Spleen (tissue), 11 donors: ENCODE measurements around the gene ATG7. TPM values are rescaled to one million over a fixed set of nuclear protein-coding genes. Genes with fewer than 3 reads are reported as not detected.
"Not testable (repeated sequence)": the region's sequence is repeated elsewhere in the genome, so short reads cannot be mapped to it uniquely, and the experiment has no call there.

Source experiments
- DNase-seq: peaks from one replicate; pipeline ENCODE4 v3.0.0-alpha.2; 2020
- H3K27ac ChIP-seq, 8 donors: fragments of 200-600 bp; sonication (generic) in 7 of 8; 1 replicate in 4 of 8; 2 replicates in 4 of 8; pipeline versions ENCODE4 v1.5.0 to v1.8.0; 2016 to 2021; ENCODE audit warnings: inconsistent platforms in 4 of 8, mild to moderate bottlenecking in 4 of 8, moderate library complexity in 1 of 8
- H3K27me3 ChIP-seq, 7 donors: fragments of 200-600 bp; sonication (generic) in 6 of 7; replicated peaks in 1 of 7; 1 replicate in 4 of 7; 2 replicates in 3 of 7; pipeline versions ENCODE4 v1.5.0 to v1.8.0; 2016 to 2021; ENCODE audit warnings: inconsistent platforms in 3 of 7, mild to moderate bottlenecking in 1 of 7
- H3K36me3 ChIP-seq, 6 donors: fragments of 200-600 bp; sonication (generic) in 5 of 6; 1 replicate in 4 of 6; 2 replicates in 2 of 6; pipeline versions ENCODE4 v1.5.0 to v1.8.0; 2016 to 2021; ENCODE audit warnings: inconsistent platforms in 2 of 6
- H3K4me1 ChIP-seq, 6 donors: fragments of 200-600 bp; sonication (generic) in 5 of 6; 1 replicate in 3 of 6; 2 replicates in 3 of 6; pipeline versions ENCODE4 v1.5.0 to v1.8.0; 2016 to 2021; ENCODE audit warnings: inconsistent platforms in 3 of 6
- H3K4me3 ChIP-seq, 8 donors: fragments of 200-600 bp; sonication (generic) in 7 of 8; 1 replicate in 4 of 8; 2 replicates in 4 of 8; pipeline versions ENCODE4 v1.5.0 to v1.8.0; 2016 to 2021; ENCODE audit warnings: inconsistent platforms in 4 of 8, mild to moderate bottlenecking in 4 of 8, moderate library complexity in 2 of 8
- H3K9me3 ChIP-seq, 8 donors: fragments of 200-600 bp; sonication (generic) in 7 of 8; 1 replicate in 4 of 8; 2 replicates in 4 of 8; pipeline versions ENCODE4 v1.5.0 to v1.8.0; 2016 to 2021; ENCODE audit warnings: inconsistent platforms in 4 of 8
- POLR2A ChIP-seq, 3 donors: fragments of 450-650 bp; IDR thresholded peaks; one replicate each; pipeline ENCODE4 v1.5.1; 2017; ENCODE audit warnings: antibody characterized with exemption in 3 of 3, mild to moderate bottlenecking in 1 of 3
- POLR2AphosphoS5 ChIP-seq, 3 donors: sonication (generic); formaldehyde crosslinking; IDR thresholded peaks; one replicate each; pipeline ENCODE4 v1.5.1; 2017; ENCODE audit warnings: antibody characterized with exemption in 3 of 3
- WGBS, 5 donors: extraction: QIAGEN DNeasy Blood & Tissue Kit in 3 of 5; methylation state at CpG; one replicate each; pipeline versions ENCODE4 v1.1.5 to v1.1.7; 2013 to 2018; 5-methylcytosine and 5-hydroxymethylcytosine counted together
- intact Hi-C: fragments of 100-400 bp; cut with DNase I; formaldehyde crosslinking; loops from one replicate; pipeline ENCODE4 v1.15.0; 2023; ENCODE audit warnings: low total_unique reads
- polyA plus RNA-seq, 3 donors: library from polyadenylated mRNA; stranded (reverse); fragments of 200-250 nt; gene quantifications; one replicate each; pipeline ENCODE4 v1.2.1, GENCODE V29; 2013
- total RNA-seq, 7 donors: library from RNA; depleted of rRNA in 3 of 7; stranded (reverse); fragments of >200 nt in 3 of 7; fragmentation: NEBNext Ultra II Directional in 4 of 7; extraction: Animal tissue kit (Norgen Biotek cat#: 25700) in 4 of 7; gene quantifications; one replicate each; pipeline versions ENCODE4 v1.1.0 to v1.2.1, GENCODE V29; 2016 to 2021
- TF ChIP-seq, protein P1 (sequence below), 11 experiments: fragments of 200-600 bp in 7 of 11; fragments of 450-650 bp in 4 of 11; sonication (generic) in 4 of 11; IDR thresholded peaks in 8 of 11; conservative IDR thresholded peaks in 3 of 11; 1 replicate in 7 of 11; 2 replicates in 4 of 11; pipeline versions ENCODE4 v1.4.0 to v1.8.0; 2016 to 2021; ENCODE audit warnings: antibody characterized with exemption in 11 of 11, inconsistent platforms in 4 of 11, mild to moderate bottlenecking in 1 of 11
- donor health status: healthy with polysubstance abuse.
- donor health status: DM: no; HTN: no; CAD: no; lungs with moderate emphysema.
- donor health status: DM: no; HTN: no; CAD: no.
- donor health status: Bipolar disorder and iron deficiency.
- donor health status: healthy.
- donor health status: DM: no; HTN: no; CAD: no.
- donor health status: DM: yes; HTN: yes; CAD: no.

The ATG7 gene
- total and polyA plus RNA-seq, 10 donors: 7.5 to 114 (median 77.1) TPM

DNA sequence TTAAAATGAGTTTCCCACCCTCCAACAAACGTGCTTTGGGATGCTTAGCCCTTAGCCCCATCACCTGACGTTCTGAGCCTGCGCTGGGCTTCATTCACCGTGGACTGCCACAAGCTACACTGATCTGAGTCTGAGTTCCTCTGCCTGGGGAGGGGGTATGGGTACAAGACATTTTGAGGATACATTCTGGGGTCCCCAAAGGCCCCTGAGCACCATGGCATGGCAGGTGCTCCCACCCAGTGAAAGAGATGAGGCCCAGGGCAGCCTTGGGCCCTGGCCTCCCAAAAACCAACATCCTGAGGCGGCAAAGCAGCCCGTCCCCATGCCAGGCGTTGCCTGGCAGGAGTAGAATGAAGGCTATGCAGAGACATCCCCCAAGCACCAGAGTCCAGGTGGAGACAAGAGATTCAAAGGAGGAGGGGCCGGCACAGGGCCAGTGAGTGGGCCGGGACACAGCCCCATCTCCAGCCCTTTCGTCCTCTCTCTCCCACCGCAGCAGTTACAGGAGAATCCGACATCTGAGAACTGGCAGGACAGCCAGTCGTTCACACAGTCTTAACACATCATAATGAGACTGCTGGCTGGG lies 297.1 kb downstream of the ATG7 start:
- H3K27ac ChIP-seq: peak overlapping the region in 5 of 8 donors; percentile 43 to 70 (median 47)
- TF ChIP-seq POLR2A (IDR thresholded peaks at IDR 0.05): no peak
- peak in 1 of 3 donors; percentile 5 for TF ChIP-seq POLR2AphosphoS5 (IDR thresholded peaks at IDR 0.05)
- TF ChIP-seq, protein P1, sequence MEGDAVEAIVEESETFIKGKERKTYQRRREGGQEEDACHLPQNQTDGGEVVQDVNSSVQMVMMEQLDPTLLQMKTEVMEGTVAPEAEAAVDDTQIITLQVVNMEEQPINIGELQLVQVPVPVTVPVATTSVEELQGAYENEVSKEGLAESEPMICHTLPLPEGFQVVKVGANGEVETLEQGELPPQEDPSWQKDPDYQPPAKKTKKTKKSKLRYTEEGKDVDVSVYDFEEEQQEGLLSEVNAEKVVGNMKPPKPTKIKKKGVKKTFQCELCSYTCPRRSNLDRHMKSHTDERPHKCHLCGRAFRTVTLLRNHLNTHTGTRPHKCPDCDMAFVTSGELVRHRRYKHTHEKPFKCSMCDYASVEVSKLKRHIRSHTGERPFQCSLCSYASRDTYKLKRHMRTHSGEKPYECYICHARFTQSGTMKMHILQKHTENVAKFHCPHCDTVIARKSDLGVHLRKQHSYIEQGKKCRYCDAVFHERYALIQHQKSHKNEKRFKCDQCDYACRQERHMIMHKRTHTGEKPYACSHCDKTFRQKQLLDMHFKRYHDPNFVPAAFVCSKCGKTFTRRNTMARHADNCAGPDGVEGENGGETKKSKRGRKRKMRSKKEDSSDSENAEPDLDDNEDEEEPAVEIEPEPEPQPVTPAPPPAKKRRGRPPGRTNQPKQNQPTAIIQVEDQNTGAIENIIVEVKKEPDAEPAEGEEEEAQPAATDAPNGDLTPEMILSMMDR (IDR thresholded peaks at IDR 0.05 in 8 of 11, conservative IDR thresholded peaks at IDR 0.05 in 3 of 11): no peak
- H3K36me3 ChIP-seq: peaks cover 0 to 75% (median 20%) of the 10 kb centered on the region in 6 donors
- intact Hi-C loops: no loop called here
- DNase-seq: no peak
- no peaks in the 10 kb centered on the region for H3K27me3 ChIP-seq
- WGBS, 5 donors: 82 to 95% (median 89%) methylated on average over 12 to 13 of the region's 13 CpGs
- H3K4me1 ChIP-seq: peaks cover 0 to 40% (median 25%) of the 10 kb centered on the region in 6 donors
- no peaks in the 10 kb centered on the region for H3K9me3 ChIP-seq
- no peak overlapping the region for H3K4me3 ChIP-seq

DNA sequence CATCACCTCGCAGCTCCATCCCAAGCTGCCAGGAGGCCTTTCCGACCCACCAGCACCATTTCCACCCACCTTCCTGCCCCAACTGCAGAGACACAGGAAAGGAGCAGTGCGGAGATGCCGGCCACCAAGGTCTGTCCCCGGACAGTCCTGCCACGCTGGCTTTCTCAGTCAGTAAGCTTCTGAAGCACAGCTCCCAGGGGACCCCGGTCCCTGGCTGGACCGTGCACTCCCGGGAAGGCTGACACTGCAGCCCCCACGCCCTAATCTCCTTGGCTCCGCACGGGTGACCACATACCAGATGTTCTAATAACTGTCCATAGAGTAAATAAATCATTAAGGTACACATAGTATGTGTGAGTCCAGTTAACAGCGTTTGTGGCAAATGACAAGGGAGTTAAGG lies 298.1 kb downstream of the ATG7 start:
- Histone ChIP-seq H3K27ac (peak overlapping the region in 6 of 8 donors; percentile 12 to 70 (median 40)), H3K36me3 (peaks cover 0 to 75% (median 15%) of the 10 kb centered on the region in 6 donors), H3K27me3 (no peaks in the 10 kb centered on the region), H3K4me3 (no peak overlapping the region), H3K9me3 (no peaks in the 10 kb centered on the region), H3K4me1 (peaks cover 0 to 41% (median 26%) of the 10 kb centered on the region in 6 donors)
- DNase-seq: no peak
- 64 to 93% (median 79%) methylated on average over 11 to 13 of the region's 13 CpGs for WGBS, 5 donors
- intact Hi-C loops: no loop called here
- TF ChIP-seq POLR2A (IDR thresholded peaks at IDR 0.05) (no peak), POLR2AphosphoS5 (IDR thresholded peaks at IDR 0.05) (peak in 1 of 3 donors; percentile 40)

DNA sequence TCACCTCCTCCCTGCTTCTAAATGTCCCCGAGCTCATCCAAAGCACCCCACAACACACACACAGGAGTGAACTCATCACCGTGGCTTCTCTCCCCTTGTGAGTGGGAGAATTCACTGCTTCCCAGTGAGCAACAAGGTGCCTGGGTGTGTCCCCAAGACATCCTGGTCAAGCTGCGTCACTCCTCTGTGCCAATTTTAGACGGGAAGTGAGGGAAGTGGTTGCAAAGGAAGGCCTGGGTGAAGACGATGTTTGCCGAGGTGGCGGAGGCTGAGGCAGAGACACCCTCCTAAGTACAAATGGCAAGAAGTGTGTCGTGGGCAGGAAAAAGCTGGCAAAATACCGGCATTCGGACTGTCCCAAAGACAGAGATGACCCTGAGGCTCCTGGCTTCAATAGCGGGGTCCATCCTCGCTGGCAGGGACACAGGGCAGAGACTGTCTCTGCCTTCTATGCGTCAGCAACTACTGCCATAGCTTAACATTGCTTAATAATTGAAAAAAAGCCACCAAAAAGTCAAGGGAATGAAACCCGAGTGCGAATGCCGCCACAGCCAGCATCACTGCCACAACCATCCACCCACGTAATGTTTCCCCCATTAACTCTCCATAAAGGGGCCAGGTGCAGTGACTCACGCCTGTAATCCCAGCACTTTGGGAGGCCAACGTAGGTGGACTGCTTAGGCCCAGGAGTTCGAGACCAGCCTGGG lies 298.7 kb downstream of the ATG7 start:
- H3K4me1 ChIP-seq: peaks cover 0 to 47% (median 28%) of the 10 kb centered on the region in 6 donors
- no peaks in the 10 kb centered on the region for H3K27me3 ChIP-seq
- TF ChIP-seq POLR2AphosphoS5 (IDR thresholded peaks at IDR 0.05) (peak in 1 of 3 donors; percentile 62), POLR2A (IDR thresholded peaks at IDR 0.05) (no peak)
- TF ChIP-seq, protein P1 (IDR thresholded peaks at IDR 0.05 in 8 of 11, conservative IDR thresholded peaks at IDR 0.05 in 3 of 11): peak in 1 of 11 experiments; percentile 4
- DNase-seq: no peak
- no peak overlapping the region for H3K4me3 ChIP-seq
- WGBS, 5 donors: 60 to 76% (median 68%) methylated on average over 20 of the region's 20 CpGs
- no peaks in the 10 kb centered on the region for H3K9me3 ChIP-seq
- H3K27ac ChIP-seq: peak overlapping the region in 6 of 8 donors; percentile 12 to 70 (median 40)
- intact Hi-C loops: no loop called here
- peaks cover 0 to 75% (median 13%) of the 10 kb centered on the region in 6 donors for H3K36me3 ChIP-seq

DNA sequence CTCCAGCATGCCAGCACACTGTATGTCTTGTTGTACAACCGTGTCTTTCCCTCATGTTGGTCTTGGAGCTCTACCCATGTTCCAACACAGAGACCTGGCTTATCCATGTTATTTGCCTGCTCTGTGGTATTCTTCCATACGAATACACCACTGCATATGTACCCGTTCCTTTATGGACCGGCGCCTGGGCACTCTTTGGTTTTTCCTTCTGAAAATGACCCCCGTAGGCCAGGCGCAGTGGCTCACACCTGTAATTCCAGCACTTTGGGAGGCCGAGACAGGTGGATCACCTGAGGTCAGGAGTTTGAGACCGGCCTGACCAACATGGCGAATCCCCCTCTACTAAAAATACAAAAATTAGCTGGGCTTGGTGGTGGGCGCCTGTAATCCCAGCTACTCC lies 300.5 kb downstream of the ATG7 start:
- intact Hi-C loops, H3K27ac ChIP-seq, H3K4me3 ChIP-seq, DNase-seq, H3K27me3 ChIP-seq, H3K9me3 ChIP-seq: not testable (repeated sequence)
- Histone ChIP-seq H3K36me3 (peaks cover 0 to 58% (median 8%) of the 10 kb centered on the region in 6 donors), H3K4me1 (peaks cover 0 to 62% (median 33%) of the 10 kb centered on the region in 6 donors)
- 94 to 98% (median 97%) methylated on average over 11 of the region's 11 CpGs for WGBS, 5 donors
